PFSK-1 (cell line): Measurements from ENCODE around the gene CCDC24.

Source experiments
- POLR2AphosphoS5 ChIP-seq: IDR thresholded peaks from 2 replicates; pipeline ENCODE4 v1.6.1; 2012; ENCODE audit warnings: low read depth, mild to moderate bottlenecking, control low read depth, low read length, moderate library complexity
- TAF1 ChIP-seq: IDR thresholded peaks from 2 replicates; pipeline ENCODE4 v1.6.1; 2012; ENCODE audit warnings: low read length, control low read depth, borderline replicate concordance; ENCODE audit not compliant: insufficient read depth

GRCh38 chr1:44024903-44025525 is 33.6 kb downstream of the CCDC24 start:
- TF ChIP-seq POLR2AphosphoS5 (no peak), TAF1 (no peak)
